ENCODE results near the gene IL12A.

The IL12A gene

GRCh38 chr3:160038862-160039562 is 50.4 kb downstream of the IL12A start:
- FAIRE-seq: no peak

GRCh38 chr3:160040181-160040580 is 51.5 kb downstream of the IL12A start:
- no peak for FAIRE-seq

- FAIRE-seq: no peak
These were observed 52.8 kb downstream of the IL12A start for GRCh38 chr3:160041465-160041864.

- no peak for FAIRE-seq
These were observed 55.5 kb downstream of the IL12A start for GRCh38 chr3:160044121-160044520.

Measured in islet of Langerhans (tissue), 1 donor.